IPS-18a (cell line): ENCODE results near the gene IREB2.
"Not testable (repeated sequence)": the region's sequence is repeated elsewhere in the genome, so short reads cannot be mapped to it uniquely, and the experiment has no call there.

Experiments
- H3K27ac ChIP-seq: one replicate; pipeline ENCODE4 v1.5.1; 2013; ENCODE audit warnings: low read length
- H3K27me3 ChIP-seq: one replicate; pipeline ENCODE4 v1.6.1; 2013; ENCODE audit warnings: mild to moderate bottlenecking, low read length; ENCODE audit not compliant: control insufficient read depth, insufficient read depth
- H3K36me3 ChIP-seq: one replicate; pipeline ENCODE4 v1.6.1; 2013; ENCODE audit warnings: low read depth, low read length; ENCODE audit not compliant: control insufficient read depth
- H3K4me1 ChIP-seq: one replicate; pipeline ENCODE4 v1.6.1; 2013; ENCODE audit warnings: low read depth, low read length; ENCODE audit not compliant: control insufficient read depth
- H3K4me3 ChIP-seq: one replicate; pipeline ENCODE4 v1.5.1; 2013; ENCODE audit warnings: low read length
- H3K9ac ChIP-seq: one replicate; pipeline ENCODE4 v1.6.1; 2013; ENCODE audit warnings: mild to moderate bottlenecking, low read length, moderate library complexity
- H3K9me3 ChIP-seq: one replicate; pipeline ENCODE4 v1.6.1; 2013; ENCODE audit warnings: low read depth, low read length; ENCODE audit not compliant: control insufficient read depth

Gene IREB2

DNA sequence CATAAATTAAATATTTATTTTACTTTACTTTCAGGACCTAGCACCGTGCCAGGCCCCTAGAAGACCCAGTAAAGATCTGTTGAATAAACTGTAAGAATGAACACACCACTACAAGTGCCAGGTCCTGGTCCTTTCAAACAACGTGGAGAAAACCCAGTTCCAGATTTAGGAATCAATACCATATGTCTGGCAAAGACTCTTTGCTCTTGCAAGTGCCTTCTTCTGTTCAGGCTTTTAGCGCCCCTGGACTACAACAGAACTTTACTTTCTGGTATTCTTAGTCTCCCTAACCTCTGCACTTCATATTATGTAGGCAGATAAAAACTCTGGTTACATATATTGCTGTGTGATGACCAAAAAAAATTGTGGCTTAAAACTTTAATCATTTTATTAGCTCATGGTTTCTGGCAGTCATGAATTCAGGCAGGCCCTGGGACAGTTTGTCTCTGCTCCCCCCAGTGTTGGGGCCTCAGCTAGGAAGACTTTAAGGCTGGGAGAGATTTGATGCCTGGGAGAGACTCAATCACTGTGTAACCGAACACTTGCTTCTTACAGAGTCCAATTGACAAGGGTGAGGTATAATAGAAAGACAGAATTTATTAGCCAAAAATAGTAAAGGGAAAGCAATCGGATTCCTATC is 99.4 kb downstream of the IREB2 start:
- H3K9me3 ChIP-seq, result no peaks in the 10 kb centered on the region
- H3K36me3 ChIP-seq, result peaks cover 4% of the 10 kb centered on the region
- H3K4me3 ChIP-seq, result no peak overlapping the region
- H3K4me1 ChIP-seq, result no peaks in the 10 kb centered on the region
- H3K9ac ChIP-seq, result no peak overlapping the region
- no peak overlapping the region for H3K27ac ChIP-seq
- H3K27me3 ChIP-seq, result no peaks in the 10 kb centered on the region

DNA sequence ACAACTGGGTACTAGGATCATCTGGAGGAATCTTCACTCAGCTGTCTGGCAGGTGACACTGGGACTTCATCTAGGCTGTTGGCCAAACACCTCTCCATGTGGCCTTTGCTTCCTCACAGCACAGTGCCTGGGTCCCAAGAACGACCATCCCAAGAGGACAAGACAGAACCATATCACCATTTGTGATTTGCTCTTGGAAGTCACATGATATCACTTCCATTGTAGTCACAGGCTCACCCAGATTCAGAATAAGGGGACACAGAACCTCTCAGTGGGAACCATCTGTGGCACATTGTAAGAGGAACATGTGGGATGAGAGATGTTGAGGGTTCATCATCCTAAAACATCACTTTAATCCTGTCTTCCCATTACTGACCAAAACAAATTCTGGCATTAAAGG is 100.3 kb downstream of the IREB2 start:
- no peak overlapping the region for H3K4me3 ChIP-seq
- H3K4me1 ChIP-seq, result no peaks in the 10 kb centered on the region
- no peak overlapping the region for H3K27ac ChIP-seq
- no peaks in the 10 kb centered on the region for H3K27me3 ChIP-seq
- no peak overlapping the region for H3K9ac ChIP-seq
- H3K36me3 ChIP-seq, result peaks cover 14% of the 10 kb centered on the region
- no peaks in the 10 kb centered on the region for H3K9me3 ChIP-seq

DNA sequence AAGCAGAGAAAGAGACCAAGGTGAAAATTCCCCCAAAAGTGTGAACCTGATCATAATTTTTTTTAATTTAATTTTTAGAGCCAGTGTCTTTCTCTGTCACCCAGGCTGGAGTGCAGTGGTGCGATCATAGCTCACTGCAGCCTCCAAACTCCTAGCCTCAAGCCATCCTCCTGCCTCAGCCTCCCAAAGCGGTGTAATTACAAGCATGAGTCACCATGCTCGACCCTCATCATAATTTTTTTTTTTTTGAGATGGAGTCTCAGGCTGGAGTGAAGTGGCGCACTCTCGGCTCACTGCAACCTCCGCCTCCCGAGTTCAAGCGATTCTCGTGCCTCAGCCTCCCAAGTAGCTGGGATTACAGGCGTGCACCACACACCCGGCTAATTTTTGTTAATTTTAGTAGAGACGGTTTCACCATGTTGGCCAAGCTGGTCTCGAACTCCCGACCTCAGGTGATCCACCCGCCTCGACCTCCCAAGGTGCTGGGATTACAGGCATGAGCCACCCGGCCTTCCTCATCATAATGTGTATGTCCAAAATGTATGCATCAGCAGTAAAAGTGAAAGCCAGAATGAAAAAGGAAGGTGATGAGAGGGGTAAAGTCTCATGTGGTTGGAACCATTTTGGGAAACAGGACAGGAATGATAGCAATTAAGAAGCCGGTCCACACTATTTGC is 101.6 kb downstream of the IREB2 start:
- H3K9me3 ChIP-seq, H3K27me3 ChIP-seq, H3K4me1 ChIP-seq: not testable (repeated sequence)
- H3K9ac ChIP-seq, result peak overlapping the region; percentile 88
- peak overlapping the region; percentile 92 for H3K27ac ChIP-seq
- H3K36me3 ChIP-seq, result peaks cover 26% of the 10 kb centered on the region
- H3K4me3 ChIP-seq, result peak overlapping the region; percentile 98

DNA sequence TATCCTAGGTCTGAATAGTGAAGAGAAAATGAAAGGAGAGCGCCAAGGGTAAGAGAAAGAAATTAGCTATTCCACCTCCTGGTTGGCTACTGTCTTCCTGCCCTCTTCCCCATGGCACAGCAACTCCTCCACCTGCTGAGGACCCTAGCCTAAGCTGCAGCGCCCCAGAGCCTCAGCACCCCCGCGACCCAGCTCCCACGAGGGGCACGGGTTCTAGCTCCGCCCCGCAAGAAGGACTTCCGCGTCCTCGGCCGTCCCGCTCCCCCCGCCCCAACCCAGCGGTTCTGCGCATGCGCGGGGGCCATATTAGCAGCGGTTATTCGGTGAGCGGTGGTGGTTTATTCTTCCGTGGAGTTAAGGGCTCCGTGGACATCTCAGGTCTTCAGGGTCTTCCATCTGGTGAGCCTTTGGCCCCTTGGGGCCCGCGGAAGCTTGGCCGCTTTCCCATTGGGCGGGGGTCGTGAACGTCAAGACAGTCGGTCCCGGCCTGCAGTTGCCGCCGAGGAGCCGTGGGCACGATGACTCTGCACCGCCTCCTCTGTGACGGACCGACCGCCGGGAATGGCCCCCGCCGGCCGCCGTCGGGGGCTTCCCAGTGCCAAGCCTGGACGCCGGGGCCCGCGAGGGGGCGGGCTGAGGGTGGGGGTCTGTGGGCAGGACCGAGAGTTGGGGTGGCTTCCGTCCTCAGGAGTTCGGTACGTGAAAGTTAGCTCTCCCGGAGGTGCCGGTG is 102.3 kb downstream of the IREB2 start, which contains the start of gene PSMA4:
Gene PSMA4, plus strand, starts transcription at position 304 of the 730 bp plus-strand sequence. CDS start 1,484 bp downstream, outside the sequence.
- Histone ChIP-seq H3K9ac (peak within 1 kb of the TSS; percentile 88), H3K36me3 (peaks cover 33% of the 10 kb centered on the region), H3K9me3 (no peaks in the 10 kb centered on the region), H3K27ac (peak within 1 kb of the TSS; percentile 92), H3K27me3 (no peaks in the 10 kb centered on the region), H3K4me3 (peak within 1 kb of the TSS; percentile 98), H3K4me1 (no peaks in the 10 kb centered on the region)

DNA sequence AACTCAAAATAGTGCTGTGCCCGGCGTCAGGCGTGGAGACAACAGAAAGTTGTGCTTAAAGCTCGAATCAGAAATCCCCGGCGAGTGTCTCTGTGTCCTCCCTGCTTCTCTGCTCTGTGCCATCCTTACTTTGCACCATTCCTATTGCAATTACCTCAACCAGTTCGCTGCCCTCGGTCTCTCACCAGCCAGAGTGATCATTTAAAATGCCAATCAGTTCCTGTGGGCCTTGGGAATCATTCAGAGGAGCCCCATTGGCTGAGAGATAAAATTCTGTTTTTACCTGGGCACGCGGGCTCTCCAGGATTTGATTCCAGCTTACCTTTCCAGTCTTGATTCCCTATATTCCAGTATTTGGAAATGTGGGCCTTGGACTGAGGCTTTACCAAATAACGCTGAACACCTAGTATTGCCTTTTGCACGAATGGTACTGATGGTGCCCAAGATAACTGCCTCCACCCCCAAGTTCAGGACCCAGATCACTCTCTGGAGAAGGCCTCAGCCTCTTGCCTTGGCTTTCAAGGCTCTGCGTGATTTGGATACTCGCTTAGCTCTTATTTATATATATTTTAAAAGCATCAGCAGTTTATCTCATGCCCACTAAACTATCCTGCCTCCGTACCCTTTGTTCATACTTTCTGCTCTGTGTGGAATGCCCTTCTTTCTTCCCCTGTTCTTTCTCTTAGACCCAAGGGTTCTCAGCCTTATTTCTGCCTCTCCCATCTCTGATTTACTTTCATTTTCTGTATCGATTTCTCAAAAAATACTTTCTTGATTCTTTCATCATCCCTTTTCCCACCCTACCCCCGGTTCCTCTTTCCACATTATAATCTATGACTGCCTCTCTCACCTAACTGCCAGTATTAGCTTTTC is 103.1 kb downstream of the IREB2 start:
- peak overlapping the region; percentile 92 for H3K27ac ChIP-seq
- peaks cover 41% of the 10 kb centered on the region for H3K36me3 ChIP-seq
- peak overlapping the region; percentile 88 for H3K9ac ChIP-seq
- no peaks in the 10 kb centered on the region for H3K27me3 ChIP-seq
- no peaks in the 10 kb centered on the region for H3K9me3 ChIP-seq
- peak overlapping the region; percentile 98 for H3K4me3 ChIP-seq
- H3K4me1 ChIP-seq, result no peaks in the 10 kb centered on the region

DNA sequence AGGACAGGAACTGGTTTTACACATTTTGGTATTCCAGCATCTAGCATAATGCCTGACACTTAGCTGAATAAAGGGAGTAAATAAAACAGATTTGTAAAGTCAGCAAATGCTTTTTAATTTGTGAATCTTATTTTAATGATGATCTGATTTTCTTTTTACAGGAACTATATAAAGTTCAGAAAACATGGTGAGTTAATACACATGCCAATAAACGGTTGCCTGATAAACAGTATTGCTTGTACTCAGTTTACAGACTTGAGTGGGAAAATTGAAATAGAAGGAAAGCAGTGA is 103.7 kb downstream of the IREB2 start:
- peak overlapping the region; percentile 88 for H3K9ac ChIP-seq
- H3K27me3 ChIP-seq, result no peaks in the 10 kb centered on the region
- H3K4me1 ChIP-seq, result no peaks in the 10 kb centered on the region
- no peak overlapping the region for H3K27ac ChIP-seq
- peaks cover 47% of the 10 kb centered on the region for H3K36me3 ChIP-seq
- H3K4me3 ChIP-seq, result peak overlapping the region; percentile 98
- H3K9me3 ChIP-seq, result no peaks in the 10 kb centered on the region

DNA sequence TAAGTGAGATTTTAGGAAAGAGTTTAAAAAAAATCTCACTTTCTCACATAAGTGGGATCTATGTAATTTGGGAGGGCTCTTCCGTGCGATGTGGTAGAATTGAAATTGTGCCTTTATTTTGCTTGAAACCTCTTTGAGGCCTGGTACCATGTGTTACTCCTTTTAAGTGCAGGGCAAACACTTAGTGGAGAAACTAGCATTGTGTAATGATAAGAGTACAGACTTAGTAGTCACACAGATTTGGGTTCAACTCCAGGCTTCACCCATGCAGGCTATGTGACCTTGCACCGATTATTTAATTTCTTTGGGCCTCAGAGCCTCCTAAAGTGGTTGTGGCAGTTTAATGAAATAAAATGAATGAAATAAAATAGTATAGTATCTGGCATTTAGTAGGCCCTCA is 104.6 kb downstream of the IREB2 start:
- no peaks in the 10 kb centered on the region for H3K4me1 ChIP-seq
- no peak overlapping the region for H3K27ac ChIP-seq
- no peak overlapping the region for H3K9ac ChIP-seq
- H3K4me3 ChIP-seq, result no peak overlapping the region
- no peaks in the 10 kb centered on the region for H3K9me3 ChIP-seq
- peaks cover 56% of the 10 kb centered on the region for H3K36me3 ChIP-seq
- H3K27me3 ChIP-seq, result no peaks in the 10 kb centered on the region

DNA sequence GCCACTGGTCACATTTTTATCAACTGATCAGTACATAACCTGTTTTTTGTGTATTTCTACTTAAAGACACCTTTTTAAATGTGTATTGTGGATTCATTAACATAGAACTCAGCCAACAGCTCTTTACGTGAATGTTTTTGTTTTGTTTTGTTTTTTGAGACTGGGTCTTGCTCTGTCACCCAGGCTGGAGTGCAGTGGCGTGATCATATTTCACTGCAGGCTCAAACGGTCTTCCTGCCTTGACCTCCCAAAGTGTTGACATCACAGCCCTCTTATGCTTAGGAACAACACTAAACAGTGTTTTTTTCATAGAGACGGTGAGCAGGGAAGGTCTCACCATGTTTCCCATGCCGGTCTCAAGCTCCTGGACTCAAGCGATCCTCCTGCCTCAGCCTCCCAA is 112.2 kb downstream of the IREB2 start:
- Histone ChIP-seq H3K27me3 (no peaks in the 10 kb centered on the region), H3K4me1 (no peaks in the 10 kb centered on the region), H3K36me3 (peaks cover 58% of the 10 kb centered on the region), H3K4me3 (no peak overlapping the region), H3K27ac (no peak overlapping the region), H3K9me3 (no peaks in the 10 kb centered on the region), H3K9ac (no peak overlapping the region)

DNA sequence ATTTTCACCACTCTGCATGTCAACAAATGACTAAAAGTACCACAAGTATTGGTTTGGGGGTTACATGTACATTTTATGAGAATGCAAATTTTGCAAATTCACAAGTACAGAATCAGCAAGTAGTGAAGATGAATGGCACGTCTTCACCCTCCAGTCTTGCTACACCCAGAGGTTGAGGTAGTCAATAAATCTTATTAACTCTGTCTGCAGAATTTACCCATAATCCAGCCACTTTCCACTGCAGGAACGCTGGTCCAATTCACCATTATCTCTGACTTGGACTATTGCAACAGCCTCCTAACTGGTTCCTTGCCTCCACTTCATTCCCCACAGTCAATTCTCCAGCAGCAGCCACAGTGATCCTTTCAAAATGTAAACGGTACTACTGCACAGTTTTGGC is 112.8 kb downstream of the IREB2 start:
- H3K36me3 ChIP-seq, result peaks cover 51% of the 10 kb centered on the region

More for the DNA sequence above, 112.8 kb downstream of the IREB2 start:
- no peak overlapping the region for H3K4me3 ChIP-seq
- H3K4me1 ChIP-seq, result no peaks in the 10 kb centered on the region
- no peak overlapping the region for H3K27ac ChIP-seq
- no peaks in the 10 kb centered on the region for H3K27me3 ChIP-seq
- no peaks in the 10 kb centered on the region for H3K9me3 ChIP-seq
- no peak overlapping the region for H3K9ac ChIP-seq
